Measurements from ENCODE around the gene ALG5. TPM values are rescaled to one million over a fixed set of nuclear protein-coding genes. Genes with fewer than 3 reads are reported as not detected.

Gene ALG5
- total RNA-seq, 1 donor from 2014 or later = 30.6 TPM

DNA sequence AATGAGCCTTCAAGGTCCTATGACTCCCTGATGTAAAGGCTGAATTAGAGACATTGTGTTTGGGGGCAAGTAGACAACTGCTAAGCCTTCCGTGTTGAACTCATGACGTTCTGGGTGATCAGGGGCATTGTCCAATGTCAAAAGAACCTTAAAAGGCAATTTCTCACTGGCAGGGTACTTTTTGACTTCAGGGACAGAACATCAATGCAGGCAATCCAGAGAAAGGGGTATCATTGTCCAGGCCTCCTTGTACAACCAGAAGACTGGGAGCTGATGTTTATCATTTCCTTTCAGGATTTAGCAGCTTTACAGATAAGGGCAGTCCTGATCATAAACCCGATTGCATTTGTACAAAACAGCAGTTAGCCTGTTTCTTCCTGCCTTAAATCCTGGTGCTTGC lies 54.1 kb downstream of the ALG5 start:
- no peaks in the 10 kb centered on the region for H3K9me3 ChIP-seq
- H3K4me3 ChIP-seq = no peak overlapping the region
- TF ChIP-seq, protein P1, sequence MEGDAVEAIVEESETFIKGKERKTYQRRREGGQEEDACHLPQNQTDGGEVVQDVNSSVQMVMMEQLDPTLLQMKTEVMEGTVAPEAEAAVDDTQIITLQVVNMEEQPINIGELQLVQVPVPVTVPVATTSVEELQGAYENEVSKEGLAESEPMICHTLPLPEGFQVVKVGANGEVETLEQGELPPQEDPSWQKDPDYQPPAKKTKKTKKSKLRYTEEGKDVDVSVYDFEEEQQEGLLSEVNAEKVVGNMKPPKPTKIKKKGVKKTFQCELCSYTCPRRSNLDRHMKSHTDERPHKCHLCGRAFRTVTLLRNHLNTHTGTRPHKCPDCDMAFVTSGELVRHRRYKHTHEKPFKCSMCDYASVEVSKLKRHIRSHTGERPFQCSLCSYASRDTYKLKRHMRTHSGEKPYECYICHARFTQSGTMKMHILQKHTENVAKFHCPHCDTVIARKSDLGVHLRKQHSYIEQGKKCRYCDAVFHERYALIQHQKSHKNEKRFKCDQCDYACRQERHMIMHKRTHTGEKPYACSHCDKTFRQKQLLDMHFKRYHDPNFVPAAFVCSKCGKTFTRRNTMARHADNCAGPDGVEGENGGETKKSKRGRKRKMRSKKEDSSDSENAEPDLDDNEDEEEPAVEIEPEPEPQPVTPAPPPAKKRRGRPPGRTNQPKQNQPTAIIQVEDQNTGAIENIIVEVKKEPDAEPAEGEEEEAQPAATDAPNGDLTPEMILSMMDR (IDR thresholded peaks at IDR 0.05) = no peak
- DNase-seq (no peak), ATAC-seq (no peak)
- intact Hi-C loops (cut with DNase I) = no loop called here
- no peaks in the 10 kb centered on the region for H3K27me3 ChIP-seq (ENCODE audit: low read depth)
- H3K4me1 ChIP-seq = no peaks in the 10 kb centered on the region
- peaks cover 12% of the 10 kb centered on the region for H3K36me3 ChIP-seq
- no peak overlapping the region for H3K27ac ChIP-seq

DNA sequence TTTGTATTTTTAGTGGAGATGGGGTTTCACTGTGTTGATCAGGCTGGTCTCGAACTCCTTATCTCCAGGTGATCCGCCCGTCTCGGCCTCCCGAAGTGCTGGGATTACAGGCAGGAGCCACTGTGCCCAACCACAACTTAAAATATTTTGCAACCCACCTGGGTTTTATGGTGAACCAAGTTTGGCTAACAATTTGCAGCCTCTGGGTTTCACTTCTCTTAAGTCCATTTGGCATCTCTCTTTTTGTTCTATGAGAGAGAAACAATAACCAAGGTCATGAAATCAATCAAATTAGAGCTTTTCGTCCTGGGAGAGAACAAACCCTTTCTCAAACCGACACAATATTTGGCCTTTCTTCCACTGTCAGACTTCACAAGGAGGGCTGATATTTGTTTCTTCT lies 73.5 kb downstream of the ALG5 start:
- Histone ChIP-seq H3K27ac (no peak overlapping the region), H3K27me3 (ENCODE audit: low read depth) (peaks cover 1% of the 10 kb centered on the region), H3K36me3 (no peaks in the 10 kb centered on the region), H3K4me3 (no peak overlapping the region), H3K4me1 (peaks cover 3% of the 10 kb centered on the region), H3K9me3 (no peaks in the 10 kb centered on the region)
- TF ChIP-seq, protein P1 (IDR thresholded peaks at IDR 0.05) = no peak
- ATAC-seq (no peak), DNase-seq (no peak)
- intact Hi-C loops (cut with DNase I) = no loop called here

DNA sequence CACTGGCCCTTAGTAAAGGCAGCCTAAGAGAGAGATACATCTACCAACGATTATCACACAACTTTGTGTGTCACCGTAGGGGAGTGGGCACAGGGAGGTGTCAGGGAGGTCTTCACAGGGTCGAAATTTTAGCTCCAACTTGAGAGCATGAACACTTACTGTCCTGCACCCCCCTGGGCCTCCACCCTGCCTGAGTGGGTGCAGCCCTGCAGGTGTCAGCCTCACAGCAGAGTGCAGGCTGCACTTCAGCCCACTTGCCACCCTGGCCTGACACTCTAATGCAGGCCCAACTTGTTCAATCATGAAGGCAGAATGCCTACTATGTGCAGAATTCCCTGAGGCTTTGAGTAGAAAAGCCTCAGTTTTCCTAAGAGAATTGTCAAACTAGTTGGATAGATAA lies 75.1 kb downstream of the ALG5 start:
- no peak for DNase-seq
- H3K27ac ChIP-seq = no peak overlapping the region
- peaks cover 7% of the 10 kb centered on the region for H3K4me1 ChIP-seq
- no peak for ATAC-seq
- no peaks in the 10 kb centered on the region for H3K9me3 ChIP-seq
- H3K36me3 ChIP-seq = no peaks in the 10 kb centered on the region
- no peak overlapping the region for H3K4me3 ChIP-seq
- intact Hi-C loops (cut with DNase I) = no loop called here
- TF ChIP-seq, protein P1 (IDR thresholded peaks at IDR 0.05) = no peak
- H3K27me3 ChIP-seq (ENCODE audit: low read depth) = peaks cover 5% of the 10 kb centered on the region

DNA sequence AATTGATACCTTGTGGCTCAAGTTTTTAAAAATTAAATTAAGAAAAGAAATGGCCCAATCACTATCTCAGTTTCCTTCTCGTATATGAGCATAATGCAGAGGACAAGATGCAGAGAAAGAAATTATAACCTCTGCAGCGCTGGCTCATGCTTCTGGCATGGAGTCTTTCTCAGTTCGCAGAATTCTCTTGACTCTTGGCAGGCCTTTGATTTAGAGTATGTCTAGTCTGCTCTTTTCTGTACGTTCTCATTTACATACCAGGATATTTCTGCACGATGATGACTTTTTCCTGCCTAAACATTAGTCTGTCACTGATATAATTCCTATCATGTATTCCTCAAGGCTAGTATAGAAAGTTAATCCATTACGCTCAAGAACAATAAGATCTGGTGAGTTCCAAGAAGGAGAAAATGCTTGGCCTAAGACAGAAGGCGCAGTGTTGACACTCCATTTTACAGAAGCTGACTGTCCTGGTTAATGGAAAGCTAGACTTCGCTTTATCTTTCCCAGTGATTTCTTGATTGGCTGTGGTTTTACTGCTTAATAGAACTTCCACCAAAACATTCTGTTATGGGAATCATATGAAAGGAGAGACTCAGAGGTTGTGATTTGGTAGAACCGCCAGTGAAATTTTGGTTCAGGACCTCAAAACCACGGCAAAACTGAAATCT lies 77.4 kb downstream of the ALG5 start:
- Histone ChIP-seq H3K27me3 (ENCODE audit: low read depth) (peaks cover 5% of the 10 kb centered on the region), H3K9me3 (no peaks in the 10 kb centered on the region), H3K36me3 (no peaks in the 10 kb centered on the region), H3K4me1 (peaks cover 7% of the 10 kb centered on the region), H3K4me3 (no peak overlapping the region), H3K27ac (no peak overlapping the region)
- DNase-seq (no peak), ATAC-seq (no peak)
- TF ChIP-seq, protein P1 (IDR thresholded peaks at IDR 0.05) = no peak
- intact Hi-C loops (cut with DNase I) = no loop called here

DNA sequence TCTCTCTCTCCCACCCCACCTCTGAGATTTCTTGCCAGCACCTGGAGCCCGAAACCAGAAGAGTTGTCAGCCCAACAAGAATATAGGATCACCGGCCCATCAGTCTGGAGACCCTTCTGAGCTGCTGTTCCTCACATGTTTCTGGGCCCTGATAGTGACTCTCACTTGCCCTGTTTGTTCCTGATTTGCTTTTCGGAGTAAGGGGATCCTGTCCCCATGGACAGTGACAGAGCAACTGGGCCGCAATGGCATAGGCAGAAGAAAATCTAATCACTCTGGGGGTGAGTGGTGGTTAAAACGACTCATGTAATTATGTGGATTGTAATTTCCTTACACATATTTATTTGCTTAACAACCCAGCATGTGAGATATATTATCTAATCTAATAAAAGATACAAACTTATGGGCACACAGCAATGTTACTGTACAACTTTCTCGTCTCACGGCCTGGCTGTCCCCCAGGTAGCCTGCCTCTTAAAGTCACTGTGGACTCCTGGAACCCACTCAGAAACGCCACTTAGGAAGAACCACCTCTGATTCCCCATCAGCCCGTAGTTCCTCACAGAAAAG lies 78.4 kb downstream of the ALG5 start:
- no peaks in the 10 kb centered on the region for H3K36me3 ChIP-seq
- intact Hi-C loops (cut with DNase I) = no loop called here
- peaks cover 5% of the 10 kb centered on the region for H3K27me3 ChIP-seq (ENCODE audit: low read depth)
- H3K27ac ChIP-seq = peak overlapping the region; percentile 69
- no peaks in the 10 kb centered on the region for H3K9me3 ChIP-seq
- TF ChIP-seq, protein P1 (IDR thresholded peaks at IDR 0.05) = no peak
- H3K4me1 ChIP-seq = peaks cover 7% of the 10 kb centered on the region
- DNase-seq (no peak), ATAC-seq (no peak)
- peak overlapping the region; percentile 62 for H3K4me3 ChIP-seq
